ENCODE data around the gene ZC3H11A.

Gene ZC3H11A

GRCh38 chr1:203772836-203773235, 22.6 kb upstream of the ZC3H11A start:
- no peak for TF ChIP-seq CTCF (conservative IDR thresholded peaks at IDR 0.05)
- peak overlapping the region; percentile 41; the same call in 1 of the 2 replicates for H3K27ac ChIP-seq

GRCh38 chr1:203776636-203777035, 18.8 kb upstream of the ZC3H11A start:
- no peak overlapping the region for H3K27ac ChIP-seq
- TF ChIP-seq CTCF (conservative IDR thresholded peaks at IDR 0.05): peak; percentile 50

GRCh38 chr1:203777596-203777995, 17.8 kb upstream of the ZC3H11A start:
- no peak overlapping the region for H3K27ac ChIP-seq
- TF ChIP-seq CTCF (conservative IDR thresholded peaks at IDR 0.05): no peak

DNA sequence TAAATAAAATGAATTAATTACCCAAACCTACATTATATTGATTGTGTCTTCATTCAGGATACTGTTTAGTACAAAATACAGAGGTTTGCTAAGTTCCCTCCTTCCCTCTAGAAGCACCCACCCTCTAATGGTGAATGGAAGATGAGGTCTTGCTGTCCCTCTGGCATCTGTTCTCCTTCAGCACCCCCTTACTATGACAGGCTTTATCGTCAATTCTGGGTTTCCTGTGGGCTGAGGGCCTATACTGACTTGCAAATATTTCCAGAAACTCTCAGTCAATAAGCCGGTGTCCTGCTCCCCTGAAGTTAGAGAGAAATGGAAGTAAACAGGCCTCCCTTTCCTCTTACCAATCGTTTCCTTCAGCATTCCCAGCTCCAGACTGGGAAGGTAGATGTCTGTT, 17.3 kb upstream of the ZC3H11A start:
- TF ChIP-seq CTCF (conservative IDR thresholded peaks at IDR 0.05): no peak

GRCh38 chr1:203778789-203779188, 16.6 kb upstream of the ZC3H11A start:
- no peak overlapping the region for H3K27ac ChIP-seq
- TF ChIP-seq CTCF (conservative IDR thresholded peaks at IDR 0.05): no peak

More for the DNA sequence above, 17.3 kb upstream of the ZC3H11A start:
- no peak overlapping the region for H3K27ac ChIP-seq

DNA sequence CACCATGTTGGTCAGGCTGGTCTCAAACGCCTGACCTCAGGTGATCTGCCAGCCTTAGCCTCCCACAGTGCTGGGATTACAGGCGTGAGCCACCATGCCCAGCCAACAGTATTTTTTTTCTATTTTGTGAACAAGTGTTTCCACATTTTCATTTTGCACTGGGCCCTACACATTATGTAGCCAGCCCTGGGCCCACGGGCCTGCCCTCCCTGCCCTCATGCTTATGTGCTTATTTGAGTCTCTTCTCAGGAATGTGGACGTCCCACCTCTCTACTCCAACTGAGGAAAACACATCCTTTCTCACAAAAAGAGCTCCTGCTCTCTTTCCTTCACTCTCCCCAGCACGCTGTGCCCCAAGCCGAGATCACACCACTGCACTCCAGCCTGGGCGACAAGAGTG, 13.5 kb upstream of the ZC3H11A start:
- no peak for TF ChIP-seq CTCF (conservative IDR thresholded peaks at IDR 0.05)
- no peak overlapping the region for H3K27ac ChIP-seq

- no peak for TF ChIP-seq CTCF (conservative IDR thresholded peaks at IDR 0.05)
Measured at GRCh38 chr1:203789966-203790365, 5.5 kb upstream of the ZC3H11A start.

DNA sequence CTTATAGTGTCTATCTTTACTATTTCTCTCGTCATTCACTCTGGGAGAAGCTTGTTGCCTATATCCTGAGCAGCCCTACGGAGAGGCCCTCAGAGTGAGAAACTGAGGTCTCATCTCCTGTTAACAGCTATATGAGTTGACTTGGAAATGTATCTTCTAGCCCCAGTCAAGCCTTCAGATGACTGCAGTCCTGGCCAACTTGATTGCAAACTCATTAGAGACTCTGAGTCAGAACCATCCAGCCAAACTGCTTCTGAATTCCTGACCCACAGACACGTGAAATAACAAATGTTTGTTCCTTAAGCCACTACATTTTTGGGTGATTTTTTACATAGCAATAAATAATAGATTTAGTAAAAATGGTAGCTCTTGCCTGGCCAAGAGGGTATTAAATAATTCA, 3.9 kb upstream of the ZC3H11A start:
- TF ChIP-seq CTCF (conservative IDR thresholded peaks at IDR 0.05): no peak
- no peak overlapping the region for H3K27ac ChIP-seq

More at GRCh38 chr1:203789966-203790365, 5.5 kb upstream of the ZC3H11A start:
- no peak overlapping the region for H3K27ac ChIP-seq

All from VCaP (cell line).